PC-3 (cell line): ENCODE data around the gene ZNF277. TPM values are rescaled to one million over a fixed set of nuclear protein-coding genes. Genes with fewer than 3 reads are reported as not detected.

Experiments
- ATAC-seq: fragments of 200-7000 bp; cut with Tn5 transposase; 2 replicates; pipeline ENCODE4 v1.9.1; 2020; ENCODE audit warnings: mild to moderate bottlenecking, moderate library complexity
- BruUV-seq: library from RNA; stranded (reverse); fragments of 400-500 nt; replicated peaks from 2 replicates; lab custom pipeline; 2021; lab: Mats Ljungman, UMichigan
- CTCF ChIA-PET: fragments of 300-600 bp; sonication (Branson Sonifier 250); formaldehyde crosslinking; loops from one replicate; lab custom pipeline; 2022; ENCODE audit warnings: antibody characterized with exemption; lab: Charles Lee
- POLR2A ChIA-PET: fragments of 300-600 bp; sonication (Branson Sonifier 250); formaldehyde crosslinking; loops from one replicate; lab custom pipeline; 2022; ENCODE audit warnings: antibody characterized with exemption; ENCODE audit not compliant: unreplicated experiment; lab: Charles Lee
- DNase-seq: peaks from one replicate; pipeline ENCODE4 v3.0.0-alpha.2; 2015
- H2AFZ ChIP-seq: fragments of 300-600 bp; sonication (generic); 2 replicates; pipeline ENCODE4 v1.6.0; 2016; ENCODE audit warnings: antibody characterized with exemption, low read length
- H3F3A ChIP-seq: fragments of 300-600 bp; sonication (generic); one replicate; pipeline ENCODE4 v1.6.0; 2017; ENCODE audit warnings: antibody characterized with exemption, low read length, control low read depth, mild to moderate bottlenecking; ENCODE audit not compliant: unreplicated experiment
- H3K27ac ChIP-seq: fragments of 300-600 bp; sonication (generic); 2 replicates; pipeline ENCODE4 v1.5.1; 2016; ENCODE audit warnings: mild to moderate bottlenecking, low read length
- H3K27me3 ChIP-seq: fragments of 300-600 bp; sonication (generic); 2 replicates; pipeline ENCODE4 v1.6.1; 2016; ENCODE audit warnings: low read length, mixed read lengths
- H3K36me3 ChIP-seq: fragments of 300-600 bp; sonication (generic); 2 replicates; pipeline ENCODE4 v1.6.1; 2016; ENCODE audit warnings: low read depth, mixed run types, low read length, mixed read lengths
- H3K4me1 ChIP-seq: fragments of 300-600 bp; sonication (generic); 2 replicates; pipeline ENCODE4 v1.5.1; 2016; ENCODE audit warnings: low read length; ENCODE audit not compliant: insufficient read depth
- H3K4me2 ChIP-seq: fragments of 300-600 bp; sonication (generic); 2 replicates; pipeline ENCODE4 v1.6.0; 2016; ENCODE audit warnings: low read length
- H3K4me3 ChIP-seq: fragments of 300-600 bp; sonication (generic); 2 replicates; pipeline ENCODE4 v1.5.1; 2016; ENCODE audit warnings: mild to moderate bottlenecking, low read length, mixed read lengths
- H3K79me2 ChIP-seq: fragments of 300-600 bp; sonication (generic); 2 replicates; pipeline ENCODE4 v1.6.1; 2017; ENCODE audit warnings: low read length, mixed read lengths
- H3K9ac ChIP-seq: fragments of 300-600 bp; sonication (generic); 2 replicates; pipeline ENCODE4 v1.6.0; 2016; ENCODE audit warnings: mild to moderate bottlenecking, low read length
- H3K9me2 ChIP-seq: fragments of 300-600 bp; sonication (generic); replicated peaks from 2 replicates; pipeline ENCODE4 v1.6.1; 2016; ENCODE audit warnings: mixed run types, low read length, mixed read lengths
- H3K9me3 ChIP-seq: fragments of 300-600 bp; sonication (generic); 2 replicates; pipeline ENCODE4 v1.6.1; 2016; ENCODE audit warnings: low read length, mixed read lengths
- H4K20me1 ChIP-seq: fragments of 300-600 bp; sonication (generic); 2 replicates; pipeline ENCODE4 v1.6.1; 2016; ENCODE audit warnings: low read length, mixed read lengths
- EZH2 ChIP-seq: fragments of 300-600 bp; sonication (generic); IDR thresholded peaks from one replicate; pipeline ENCODE4 v1.6.1; 2017; ENCODE audit warnings: antibody characterized with exemption, mild to moderate bottlenecking, low read length; ENCODE audit not compliant: unreplicated experiment
- EZH2phosphoT487 ChIP-seq: fragments of 300-600 bp; sonication (generic); IDR thresholded peaks from 2 replicates; pipeline ENCODE4 v1.6.1; 2018; ENCODE audit warnings: mild to moderate bottlenecking, antibody characterized with exemption, low read length, borderline replicate concordance
- intact Hi-C: fragments of 100-400 bp; cut with micrococcal nuclease; formaldehyde crosslinking; loops from 2 replicates; pipeline ENCODE4 v1.9.0; 2023
- total RNA-seq: library from RNA; depleted of rRNA; stranded (reverse); fragments of >200 nt; gene quantifications from 2 replicates; pipeline ENCODE4 v1.2.3, GENCODE V29; 2014
- TF ChIP-seq, protein P1 (sequence below): fragments of 300-600 bp; sonication (generic); conservative IDR thresholded peaks from 2 replicates; pipeline ENCODE4 v1.5.1; 2017; ENCODE audit warnings: antibody characterized with exemption, low read depth, mild to moderate bottlenecking, low read length

ZNF277 gene
- total RNA-seq, 1 experiment from 2014 or later = 14.0 TPM

DNA sequence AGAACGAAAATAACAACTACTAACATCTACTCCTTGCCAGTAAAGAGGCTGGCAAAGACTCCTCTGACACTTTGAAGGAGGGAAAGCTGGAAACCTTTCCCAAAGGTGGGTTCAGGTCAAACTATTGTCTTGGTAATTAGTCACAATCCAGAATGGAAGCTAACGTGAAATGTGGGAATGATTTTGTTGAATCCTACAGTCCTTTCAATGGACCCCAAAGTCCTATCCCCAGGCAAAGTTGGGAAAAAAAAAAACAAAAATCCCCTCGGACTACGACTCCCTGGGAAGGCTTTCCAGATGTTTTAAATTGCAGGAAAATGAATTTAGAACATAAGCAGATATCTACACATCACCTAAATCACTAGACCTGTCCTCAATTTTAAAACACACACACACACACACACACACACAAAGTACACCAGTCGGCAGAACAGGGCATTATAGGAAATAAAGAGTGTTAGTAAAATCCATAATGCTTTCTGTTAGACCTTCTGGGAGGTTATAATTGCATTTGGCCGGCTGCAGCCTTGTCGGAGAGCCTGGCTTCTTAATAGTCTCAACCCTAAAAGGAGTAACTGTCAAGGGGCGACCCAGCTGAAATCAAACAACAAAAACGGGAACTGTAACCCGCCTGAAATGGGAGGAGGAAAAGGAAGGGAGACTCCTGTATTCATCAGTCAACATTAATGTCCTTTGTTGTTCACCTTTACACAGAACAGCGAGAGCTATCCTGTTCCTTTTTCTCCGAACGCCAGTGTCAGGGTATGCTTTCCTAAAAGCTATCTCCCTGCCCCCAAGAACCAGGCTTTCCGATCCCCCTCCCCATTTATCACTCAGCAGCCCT is 1.8 kb upstream of the ZNF277 start:
- DNase-seq (peak; percentile 34), ATAC-seq (0 out of 2 replicates have a peak, but pooled peaks have one; percentile 1)
- peak overlapping the region; percentile 94 for H3K4me3 ChIP-seq
- H3K36me3 ChIP-seq = no peaks in the 10 kb centered on the region
- H3K79me2 ChIP-seq = peaks cover 95% of the 10 kb centered on the region
- intact Hi-C loops = loop anchor here (1.0 to 5.0 kb wide), 5 partner anchors 67 to 347 kb away; no protein-coding TSS in a partner anchor
- no peaks in the 10 kb centered on the region for H3K9me2 ChIP-seq
- no peaks in the 10 kb centered on the region for H3K9me3 ChIP-seq
- peak overlapping the region; percentile 78 for H3K9ac ChIP-seq
- H3F3A ChIP-seq = no peaks in the 10 kb centered on the region
- peaks cover 33% of the 10 kb centered on the region for H3K4me1 ChIP-seq
- ChIA-PET POLR2A (interaction anchor here (0.6 to 0.8 kb wide), 3 partner anchors 125 to 274 kb away, joined by 3 to 8 read pairs (median 3); no protein-coding TSS in a partner anchor), CTCF (interaction anchor here (0.6 kb wide), 1 partner anchor 34 kb away, joined by 3 read pairs; no protein-coding TSS in a partner anchor)
- BruUV-seq = TSS peak; percentile 38
- H4K20me1 ChIP-seq = no peaks in the 10 kb centered on the region
- H2AFZ ChIP-seq = peak overlapping the region; percentile 71
- H3K27me3 ChIP-seq = no peaks in the 10 kb centered on the region
- TF ChIP-seq, protein P1, sequence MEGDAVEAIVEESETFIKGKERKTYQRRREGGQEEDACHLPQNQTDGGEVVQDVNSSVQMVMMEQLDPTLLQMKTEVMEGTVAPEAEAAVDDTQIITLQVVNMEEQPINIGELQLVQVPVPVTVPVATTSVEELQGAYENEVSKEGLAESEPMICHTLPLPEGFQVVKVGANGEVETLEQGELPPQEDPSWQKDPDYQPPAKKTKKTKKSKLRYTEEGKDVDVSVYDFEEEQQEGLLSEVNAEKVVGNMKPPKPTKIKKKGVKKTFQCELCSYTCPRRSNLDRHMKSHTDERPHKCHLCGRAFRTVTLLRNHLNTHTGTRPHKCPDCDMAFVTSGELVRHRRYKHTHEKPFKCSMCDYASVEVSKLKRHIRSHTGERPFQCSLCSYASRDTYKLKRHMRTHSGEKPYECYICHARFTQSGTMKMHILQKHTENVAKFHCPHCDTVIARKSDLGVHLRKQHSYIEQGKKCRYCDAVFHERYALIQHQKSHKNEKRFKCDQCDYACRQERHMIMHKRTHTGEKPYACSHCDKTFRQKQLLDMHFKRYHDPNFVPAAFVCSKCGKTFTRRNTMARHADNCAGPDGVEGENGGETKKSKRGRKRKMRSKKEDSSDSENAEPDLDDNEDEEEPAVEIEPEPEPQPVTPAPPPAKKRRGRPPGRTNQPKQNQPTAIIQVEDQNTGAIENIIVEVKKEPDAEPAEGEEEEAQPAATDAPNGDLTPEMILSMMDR = no peak
- TF ChIP-seq EZH2 = no peak
- TF ChIP-seq EZH2phosphoT487 = no peak
- H3K27ac ChIP-seq = 0 out of 2 replicates have a peak overlapping the region, but pooled peaks have one; percentile 35
- peak overlapping the region; percentile 80 for H3K4me2 ChIP-seq

DNA sequence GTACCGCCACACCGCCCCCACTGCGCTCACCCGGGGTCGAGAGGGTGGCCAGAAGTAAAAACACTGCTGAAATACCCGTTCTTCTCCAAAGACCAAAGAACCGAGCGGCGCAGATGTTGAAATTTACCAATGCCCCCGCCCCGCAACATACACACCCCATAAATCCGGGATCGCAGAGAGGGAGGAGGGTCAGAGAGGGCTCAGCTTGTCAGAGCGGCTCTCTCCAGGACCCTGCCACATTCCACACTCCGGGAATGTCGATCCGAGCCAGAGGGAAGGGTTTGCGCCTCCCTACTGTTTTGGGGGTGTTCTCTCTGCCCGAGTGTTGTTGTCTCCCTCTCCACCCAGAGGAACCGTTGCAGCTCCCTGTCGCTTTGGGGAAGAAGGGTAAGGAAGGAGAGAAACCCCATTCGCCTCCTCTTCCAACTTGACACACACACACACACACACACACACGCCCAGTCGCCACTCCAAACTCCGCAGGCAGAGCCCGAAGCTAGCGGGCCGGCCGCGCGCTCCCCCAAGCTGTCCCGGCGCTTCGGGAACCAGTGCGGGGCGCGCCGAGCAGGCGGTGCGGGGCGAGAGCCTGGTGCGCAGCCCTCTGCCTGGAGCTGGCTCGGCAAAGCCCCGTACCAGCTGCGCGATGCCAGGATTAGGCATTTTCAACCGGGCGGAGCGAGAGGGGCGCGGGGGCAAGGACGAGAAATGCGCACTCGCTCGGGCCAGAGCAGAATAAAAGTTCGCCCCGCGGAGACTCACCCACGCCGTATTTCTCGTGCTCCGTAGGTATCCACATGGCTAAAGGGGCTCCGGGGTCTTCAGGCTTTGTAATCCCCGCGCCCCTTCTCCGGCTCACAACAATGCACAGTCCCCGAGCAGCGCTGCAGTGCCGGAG is 905 bp upstream of the ZNF277 start:
- H3K27me3 ChIP-seq = no peaks in the 10 kb centered on the region
- H3K79me2 ChIP-seq = peaks cover 94% of the 10 kb centered on the region
- H3K9me2 ChIP-seq = no peaks in the 10 kb centered on the region
- intact Hi-C loops = loop anchor here (1.0 to 5.0 kb wide), 9 partner anchors 33 to 442 kb away; no protein-coding TSS in a partner anchor
- H2AFZ ChIP-seq = peak overlapping the region; percentile 71
- ChIA-PET POLR2A (interaction anchor here (0.6 to 0.7 kb wide), 3 partner anchors 133 to 279 kb away, joined by 3 to 8 read pairs (median 4); no protein-coding TSS in a partner anchor), CTCF (interaction anchor here (0.6 to 1.0 kb wide), 3 partner anchors 33 to 442 kb away, joined by 3 to 6 read pairs (median 3); no protein-coding TSS in a partner anchor)
- BruUV-seq = no TSS peak
- DNase-seq (peak; percentile 32), ATAC-seq (peak; percentile 14)
- H3K36me3 ChIP-seq = no peaks in the 10 kb centered on the region
- H3F3A ChIP-seq = no peaks in the 10 kb centered on the region
- peak overlapping the region; percentile 80 for H3K4me2 ChIP-seq
- H3K9ac ChIP-seq = peak overlapping the region; percentile 78
- H3K9me3 ChIP-seq = no peaks in the 10 kb centered on the region
- H3K4me1 ChIP-seq = peaks cover 25% of the 10 kb centered on the region
- H3K4me3 ChIP-seq = peak overlapping the region; percentile 94
- peak overlapping the region; percentile 35 for H3K27ac ChIP-seq
- TF ChIP-seq EZH2phosphoT487 (no peak), EZH2 (no peak)
- TF ChIP-seq, protein P1 = no peak
- H4K20me1 ChIP-seq = no peaks in the 10 kb centered on the region
